Right atrium auricular region (tissue), 2 donors: Measurements from ENCODE around the gene FBXL17. TPM values are rescaled to one million over a fixed set of nuclear protein-coding genes. Genes with fewer than 3 reads are reported as not detected.

ENCODE experiments used
- DNase-seq: peaks from one replicate; pipeline ENCODE4 v3.0.0-alpha.2; 2019; ENCODE audit warnings: low spot score
- H3K27ac ChIP-seq, 2 donors: fragments of 200-600 bp; sonication (generic); 1 replicate in 1 of 2; 2 replicates in 1 of 2; pipeline ENCODE4 v1.5.1; 2016 to 2019
- H3K27me3 ChIP-seq, 2 donors: fragments of 200-600 bp; sonication (generic); one replicate each; pipeline versions ENCODE4 v1.5.1 to v1.6.0; 2017 to 2019
- H3K36me3 ChIP-seq: fragments of 200-600 bp; sonication (generic); one replicate; pipeline ENCODE4 v1.5.1; 2016
- H3K4me1 ChIP-seq, 2 donors: fragments of 200-600 bp; sonication (generic); one replicate each; pipeline versions ENCODE4 v1.5.1 to v1.6.0; 2017 to 2019
- H3K4me3 ChIP-seq, 2 donors: fragments of 200-600 bp; sonication (generic); 1 replicate in 1 of 2; 2 replicates in 1 of 2; pipeline ENCODE4 v1.5.1; 2017 to 2019; ENCODE audit warnings: mild to moderate bottlenecking in 1 of 2, moderate library complexity in 1 of 2
- H3K9me3 ChIP-seq, 2 donors: fragments of 200-600 bp; sonication (generic); one replicate each; pipeline ENCODE4 v1.5.1; 2019
- CTCF ChIP-seq, 2 donors: fragments of 200-600 bp; sonication (generic); IDR thresholded peaks; one replicate each; pipeline ENCODE4 v1.5.1; 2019; ENCODE audit warnings: antibody characterized with exemption in 2 of 2
- total RNA-seq, 2 donors: library from RNA; depleted of rRNA; stranded (reverse); fragments of >200 nt; gene quantifications; one replicate each; pipeline ENCODE4 v1.1.0, GENCODE V29; 2016

FBXL17 gene
- total RNA-seq, 2 donors from 2014 or later, result 16.1 to 31.7 TPM

- TF ChIP-seq CTCF (IDR thresholded peaks at IDR 0.05), result no peak
- Histone ChIP-seq H3K4me3 (no peak overlapping the region), H3K27ac (no peak overlapping the region), H3K9me3 (no peaks in the 10 kb centered on the region), H3K36me3 (no peaks in the 10 kb centered on the region), H3K4me1 (no peaks in the 10 kb centered on the region), H3K27me3 (no peaks in the 10 kb centered on the region)
- no peak for DNase-seq
These were observed 463.9 kb downstream of the FBXL17 start for GRCh38 chr5:107917983-107918382.

DNA sequence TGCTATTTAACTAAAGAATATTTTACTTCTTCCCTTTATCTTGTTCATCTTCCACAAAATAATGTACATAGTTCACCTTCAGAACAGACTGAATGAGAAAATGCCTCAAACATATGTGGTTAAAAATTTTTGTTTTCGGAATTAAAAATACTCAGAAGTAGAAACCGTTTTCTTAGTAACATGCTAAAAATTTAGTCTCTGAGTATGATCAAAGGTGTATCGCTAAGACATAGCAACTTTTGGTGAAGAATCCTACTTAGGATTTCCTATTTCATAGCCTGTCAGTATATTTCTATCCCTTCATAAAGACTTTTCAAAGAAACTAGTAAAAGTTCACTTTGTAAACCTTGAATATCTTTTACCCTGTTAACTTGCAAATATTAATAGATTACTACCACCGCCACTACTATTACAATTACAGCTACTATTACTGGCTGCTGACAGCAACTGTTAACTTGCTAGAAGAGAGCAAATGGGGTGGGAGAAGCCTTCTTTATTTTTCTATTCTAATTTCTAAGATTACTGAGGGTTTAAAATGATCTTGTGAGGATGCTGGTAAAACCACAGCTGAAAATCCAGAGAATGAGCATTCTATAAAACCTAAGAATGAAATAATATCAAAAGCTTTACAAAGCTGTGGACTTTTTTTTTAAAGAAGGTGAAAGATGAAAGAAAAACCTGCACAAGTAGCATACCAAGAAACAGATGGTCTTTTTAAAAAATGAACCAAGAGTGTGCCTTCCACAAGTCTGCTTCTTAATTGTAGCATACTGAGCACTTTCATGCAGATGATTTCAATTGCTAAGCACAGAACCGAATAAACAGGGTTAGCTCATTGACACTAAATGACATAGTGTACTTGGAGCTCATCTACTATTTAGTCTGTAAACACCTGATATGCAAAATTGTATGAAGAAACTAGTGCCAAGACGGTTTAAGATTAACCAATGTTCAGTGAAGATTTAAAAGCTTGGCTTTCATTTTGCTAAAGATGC lies 464.9 kb downstream of the FBXL17 start:
- no peak overlapping the region for H3K4me3 ChIP-seq

DNA sequence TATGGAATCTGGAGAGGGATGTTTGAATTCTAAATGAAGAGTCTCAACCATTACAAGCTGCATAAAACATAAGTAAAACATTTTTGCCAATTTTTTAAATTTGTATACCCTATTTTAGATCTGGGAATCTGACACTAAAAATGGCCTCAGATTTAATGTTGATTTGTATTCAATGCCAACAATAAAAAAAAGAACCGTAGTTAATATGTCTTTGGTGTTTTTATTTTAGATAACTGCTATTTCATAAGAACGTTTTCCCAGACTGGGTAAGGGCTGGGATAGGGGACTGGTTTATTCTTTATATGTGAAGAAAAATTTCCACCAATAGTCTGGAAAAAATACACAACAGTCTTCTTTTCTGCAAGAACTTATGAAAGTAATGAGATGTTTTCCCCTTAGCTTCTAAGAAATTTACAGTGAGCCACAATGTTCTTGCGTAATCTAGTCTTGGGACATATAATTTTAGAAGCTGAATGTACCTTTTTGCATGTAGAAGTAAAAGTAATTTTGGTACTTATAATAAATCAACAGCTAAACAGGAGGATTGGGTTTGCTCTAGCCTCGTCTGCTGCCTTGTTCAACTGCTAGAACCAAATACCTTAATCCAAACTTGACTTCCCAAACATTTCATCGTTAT lies 466.6 kb downstream of the FBXL17 start:
- TF ChIP-seq CTCF (IDR thresholded peaks at IDR 0.05), result no peak
- DNase-seq, result no peak
- no peaks in the 10 kb centered on the region for H3K9me3 ChIP-seq

More for the DNA sequence above, 464.9 kb downstream of the FBXL17 start:
- H3K4me1 ChIP-seq, result no peaks in the 10 kb centered on the region
- no peaks in the 10 kb centered on the region for H3K27me3 ChIP-seq
- no peak for DNase-seq
- no peaks in the 10 kb centered on the region for H3K9me3 ChIP-seq
- no peak for TF ChIP-seq CTCF (IDR thresholded peaks at IDR 0.05)
- no peaks in the 10 kb centered on the region for H3K36me3 ChIP-seq
- H3K27ac ChIP-seq, result no peak overlapping the region

DNA sequence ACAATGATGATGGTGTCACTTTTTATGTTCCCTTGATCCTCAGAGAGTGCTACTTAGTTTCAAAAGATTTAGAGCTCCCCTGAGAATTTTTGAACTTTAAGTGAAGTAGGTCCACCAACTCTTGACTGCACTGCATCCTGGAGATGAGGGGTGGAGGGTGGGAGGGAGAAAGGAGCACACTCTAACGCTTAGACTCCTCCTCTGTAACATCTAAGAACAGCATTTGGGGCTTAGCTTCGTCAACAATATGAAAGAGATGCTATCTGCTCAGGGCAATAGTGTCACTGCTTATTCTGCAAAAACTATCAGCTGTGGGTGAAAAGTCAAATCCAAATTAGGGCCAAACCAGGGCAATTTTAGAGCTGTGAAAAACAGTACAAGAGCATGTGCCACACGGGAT lies 468.4 kb downstream of the FBXL17 start:
- Histone ChIP-seq H3K4me3 (no peak overlapping the region), H3K27ac (no peak overlapping the region), H3K4me1 (no peaks in the 10 kb centered on the region), H3K27me3 (no peaks in the 10 kb centered on the region), H3K9me3 (no peaks in the 10 kb centered on the region), H3K36me3 (no peaks in the 10 kb centered on the region)
- no peak for DNase-seq
- no peak for TF ChIP-seq CTCF (IDR thresholded peaks at IDR 0.05)

More for the DNA sequence above, 466.6 kb downstream of the FBXL17 start:
- no peak overlapping the region for H3K4me3 ChIP-seq
- H3K36me3 ChIP-seq, result no peaks in the 10 kb centered on the region
- no peaks in the 10 kb centered on the region for H3K27me3 ChIP-seq
- no peaks in the 10 kb centered on the region for H3K4me1 ChIP-seq
- H3K27ac ChIP-seq, result no peak overlapping the region

- no peaks in the 10 kb centered on the region for H3K27me3 ChIP-seq
- H3K9me3 ChIP-seq, result no peaks in the 10 kb centered on the region
- DNase-seq, result no peak
- no peak for TF ChIP-seq CTCF (IDR thresholded peaks at IDR 0.05)
- no peak overlapping the region for H3K27ac ChIP-seq
- no peaks in the 10 kb centered on the region for H3K36me3 ChIP-seq
- H3K4me1 ChIP-seq, result no peaks in the 10 kb centered on the region
- no peak overlapping the region for H3K4me3 ChIP-seq
These were observed 481.2 kb downstream of the FBXL17 start for GRCh38 chr5:107900721-107901120.
